Measurements from ENCODE around the gene FAM227B. TPM values are rescaled to one million over a fixed set of nuclear protein-coding genes. Genes with fewer than 3 reads are reported as not detected.
"Not testable (repeated sequence)": the region's sequence is repeated elsewhere in the genome, so short reads cannot be mapped to it uniquely, and the experiment has no call there.

Gene FAM227B
- total RNA-seq, 1 donor from 2014 or later = 8.0 TPM

GRCh38 chr15:49366496-49366895, 254.1 kb downstream of the FAM227B start:
- Mint-ChIP-seq H3K4me3 (no peak overlapping the region), H3K36me3 (peaks cover 2% of the 10 kb centered on the region), H3K27ac (no peak overlapping the region), H3K27me3 (ENCODE audit: low read depth) (no peaks in the 10 kb centered on the region), H3K4me1 (no peaks in the 10 kb centered on the region), H3K9me3 (peaks cover 25% of the 10 kb centered on the region)
- DNase-seq (ENCODE audit: low spot score in 2 of 2, unreplicated experiment in 2 of 2) = no peak
- TF ChIP-seq CTCF (IDR thresholded peaks at IDR 0.05; ENCODE audit: unreplicated experiment) = no peak

DNA sequence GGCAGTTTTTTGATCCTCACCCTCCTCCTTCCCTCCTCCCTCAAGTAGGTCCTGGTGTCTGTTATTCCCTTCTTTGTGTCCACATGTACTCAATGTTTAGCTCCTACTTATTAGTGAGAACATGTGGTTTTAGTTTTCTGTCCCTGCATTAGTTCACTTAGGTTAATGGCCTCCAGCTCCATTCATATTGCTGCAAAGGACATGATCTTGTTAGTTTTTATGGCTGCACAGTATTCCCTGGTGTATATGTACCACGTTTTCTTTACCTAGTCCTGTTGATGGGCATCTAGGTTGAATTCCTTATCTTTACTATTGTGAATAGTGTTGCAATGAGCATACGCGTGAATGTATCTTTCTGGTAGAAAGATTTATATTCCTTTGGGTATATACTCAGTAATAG, 259.2 kb downstream of the FAM227B start:
- DNase-seq (ENCODE audit: low spot score in 2 of 2, unreplicated experiment in 2 of 2) = no peak
- no peaks in the 10 kb centered on the region for H3K27me3 Mint-ChIP-seq (ENCODE audit: low read depth)
- H3K27ac Mint-ChIP-seq = no peak overlapping the region
- H3K9me3 Mint-ChIP-seq = peaks cover 28% of the 10 kb centered on the region
- no peak overlapping the region for H3K4me3 Mint-ChIP-seq
- H3K36me3 Mint-ChIP-seq = peaks cover 2% of the 10 kb centered on the region
- H3K4me1 Mint-ChIP-seq = no peaks in the 10 kb centered on the region
- no peak for TF ChIP-seq CTCF (IDR thresholded peaks at IDR 0.05; ENCODE audit: unreplicated experiment)

DNA sequence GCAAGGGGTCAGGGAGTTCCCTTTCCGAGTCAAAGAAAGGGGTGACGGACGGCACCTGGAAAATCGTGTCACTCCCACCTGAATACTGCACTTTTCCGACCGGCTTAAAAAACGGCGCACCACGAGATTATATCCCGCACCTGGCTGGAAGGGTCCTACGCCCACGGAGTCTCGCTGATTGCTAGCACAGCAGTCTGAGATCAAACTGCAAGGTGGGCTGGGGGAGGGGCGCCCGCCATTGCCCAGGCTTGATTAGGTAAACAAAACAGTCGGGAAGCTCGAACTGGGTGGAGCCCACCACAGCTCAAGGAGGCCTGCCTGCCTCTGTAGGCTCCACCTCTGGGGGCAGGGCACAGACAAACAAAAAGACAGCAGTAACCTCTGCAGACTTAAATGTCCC, 266.2 kb downstream of the FAM227B start:
- DNase-seq (ENCODE audit: low spot score in 2 of 2, unreplicated experiment in 2 of 2) = not testable (repeated sequence)

GRCh38 chr15:49343546-49343945, 277.1 kb downstream of the FAM227B start:
- no peak overlapping the region for H3K4me3 Mint-ChIP-seq
- peaks cover 29% of the 10 kb centered on the region for H3K9me3 Mint-ChIP-seq
- H3K4me1 Mint-ChIP-seq = peaks cover 8% of the 10 kb centered on the region
- no peak for TF ChIP-seq CTCF (IDR thresholded peaks at IDR 0.05; ENCODE audit: unreplicated experiment)
- no peaks in the 10 kb centered on the region for H3K27me3 Mint-ChIP-seq (ENCODE audit: low read depth)
- DNase-seq (ENCODE audit: low spot score in 2 of 2, unreplicated experiment in 2 of 2) = no peak
- peaks cover 34% of the 10 kb centered on the region for H3K36me3 Mint-ChIP-seq
- H3K27ac Mint-ChIP-seq = no peak overlapping the region

More for the DNA sequence above, 266.2 kb downstream of the FAM227B start:
- not testable (repeated sequence) for H3K4me1 Mint-ChIP-seq; H3K36me3 Mint-ChIP-seq; H3K4me3 Mint-ChIP-seq; H3K27me3 Mint-ChIP-seq (ENCODE audit: low read depth); H3K27ac Mint-ChIP-seq
- H3K9me3 Mint-ChIP-seq = peaks cover 25% of the 10 kb centered on the region

- H3K4me1 Mint-ChIP-seq = peaks cover 4% of the 10 kb centered on the region
- TF ChIP-seq CTCF (IDR thresholded peaks at IDR 0.05; ENCODE audit: unreplicated experiment) = no peak
- no peak overlapping the region for H3K4me3 Mint-ChIP-seq
- H3K36me3 Mint-ChIP-seq = peaks cover 38% of the 10 kb centered on the region
- no peak overlapping the region for H3K27ac Mint-ChIP-seq
- no peak for DNase-seq (ENCODE audit: low spot score in 2 of 2, unreplicated experiment in 2 of 2)
- H3K9me3 Mint-ChIP-seq = peaks cover 38% of the 10 kb centered on the region
- no peaks in the 10 kb centered on the region for H3K27me3 Mint-ChIP-seq (ENCODE audit: low read depth)
Observed at GRCh38 chr15:49339656-49340055, 281.0 kb downstream of the FAM227B start.

DNA sequence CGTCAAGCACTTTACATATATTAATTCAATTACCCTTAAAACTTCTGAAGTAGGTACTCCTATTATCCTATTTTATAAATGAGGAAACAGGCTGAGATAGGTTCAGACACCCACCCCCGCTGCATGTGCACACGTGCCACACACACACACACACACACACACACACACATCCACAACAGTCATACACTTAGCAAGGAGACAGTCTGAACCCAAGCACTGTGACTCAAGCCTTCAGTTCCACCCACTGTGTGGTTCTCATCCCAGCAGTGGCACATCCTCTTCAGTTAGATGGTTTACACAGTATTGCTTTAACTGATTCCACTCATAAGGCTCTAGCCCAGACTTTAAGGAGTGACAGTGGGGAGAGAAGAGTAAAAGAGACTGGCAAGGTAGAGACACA, 288.7 kb downstream of the FAM227B start:
- TF ChIP-seq CTCF (IDR thresholded peaks at IDR 0.05; ENCODE audit: unreplicated experiment) = no peak
- peaks cover 11% of the 10 kb centered on the region for H3K36me3 Mint-ChIP-seq

More for the DNA sequence above, 288.7 kb downstream of the FAM227B start:
- no peak for DNase-seq (ENCODE audit: low spot score in 2 of 2, unreplicated experiment in 2 of 2)
- H3K4me1 Mint-ChIP-seq = no peaks in the 10 kb centered on the region
- H3K27me3 Mint-ChIP-seq (ENCODE audit: low read depth) = no peaks in the 10 kb centered on the region
- H3K9me3 Mint-ChIP-seq = no peaks in the 10 kb centered on the region
- no peak overlapping the region for H3K27ac Mint-ChIP-seq
- H3K4me3 Mint-ChIP-seq = no peak overlapping the region
